ENCODE data around the gene ABL1. TPM values are rescaled to one million over a fixed set of nuclear protein-coding genes. Genes with fewer than 3 reads are reported as not detected.

Gene ABL1
- polyA plus RNA-seq, 1 of the 3 experiments (the other 2 are of a cell fraction): 24.6 TPM

DNA sequence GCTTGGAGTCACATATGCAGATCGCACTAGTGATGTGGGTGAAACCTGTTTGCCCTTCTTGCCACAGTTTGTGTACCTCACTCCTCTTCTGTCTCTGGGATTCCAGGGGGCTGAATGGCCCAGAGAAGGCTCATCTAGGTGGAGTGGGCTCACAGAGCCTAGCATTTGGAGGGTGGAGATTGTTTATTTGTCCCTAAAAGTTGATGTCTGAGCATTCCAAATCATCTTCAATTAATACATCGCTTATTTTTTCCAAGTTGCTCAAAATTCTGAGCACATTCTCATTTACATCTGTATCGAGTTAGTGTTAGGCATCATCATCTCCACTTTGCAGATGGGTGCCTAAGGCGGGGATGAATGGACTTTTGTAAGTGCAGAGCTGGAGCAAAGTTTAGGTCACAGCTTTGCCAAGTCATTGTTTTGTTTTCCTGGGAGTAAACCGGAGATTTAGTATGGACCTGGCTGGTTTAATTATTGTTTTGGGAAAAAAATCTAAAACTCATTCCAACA, 2.0 kb downstream of the ABL1 start:
- Histone ChIP-seq H3K9ac (peak overlapping the region; percentile 94), H3K27me3 (ENCODE audit: insufficient read depth) (no peaks in the 10 kb centered on the region), H3F3A (replicated peaks; ENCODE audit: insufficient read depth) (peaks cover 21% of the 10 kb centered on the region), H3K4me2 (peak overlapping the region; percentile 79), H3K4me3 (ENCODE audit: low read depth in 2 of 2, low read length in 1 of 2) (peak overlapping the region; percentile 73 to 77), H3K9me3 (no peaks in the 10 kb centered on the region), H3K27ac (ENCODE audit: low read depth in 2 of 2, low read length in 1 of 2) (peak overlapping the region; percentile 84 to 85), H4K20me1 (ENCODE audit: insufficient read depth) (peaks cover 47% of the 10 kb centered on the region), H3K36me3 (replicated peaks in 1 of 2; ENCODE audit: control insufficient read depth in 1 of 2, insufficient read depth in 2 of 2, low read length in 1 of 2) (peaks cover 0 to 12% of the 10 kb centered on the region in 2 experiments), H2AFZ (ENCODE audit: low read depth) (no peak overlapping the region), H3K4me1 (ENCODE audit: control insufficient read depth in 1 of 2, insufficient read depth in 2 of 2, low read depth in 1 of 2, low read length in 1 of 2) (peaks cover 41 to 43% of the 10 kb centered on the region in 2 experiments), H3K9me2 (no peaks in the 10 kb centered on the region), H3K79me2 (ENCODE audit: insufficient read depth) (peaks cover 88% of the 10 kb centered on the region)
- 8% methylated on average over 5 of the region's 5 CpGs for WGBS (ENCODE audit: low lambda C conversion rate)
- CTCF ChIA-PET: interaction anchor here (1.5 to 8.2 kb wide), 3 partner anchors 22 to 32 kb away, joined by 3 to 60 read pairs (median 4); no protein-coding TSS in a partner anchor
- DNase-seq: peak; percentile 38
- TF ChIP-seq TEAD4 (IDR thresholded peaks at IDR 0.05; ENCODE audit: borderline replicate concordance, insufficient read depth): no peak
- TF ChIP-seq, protein P1, sequence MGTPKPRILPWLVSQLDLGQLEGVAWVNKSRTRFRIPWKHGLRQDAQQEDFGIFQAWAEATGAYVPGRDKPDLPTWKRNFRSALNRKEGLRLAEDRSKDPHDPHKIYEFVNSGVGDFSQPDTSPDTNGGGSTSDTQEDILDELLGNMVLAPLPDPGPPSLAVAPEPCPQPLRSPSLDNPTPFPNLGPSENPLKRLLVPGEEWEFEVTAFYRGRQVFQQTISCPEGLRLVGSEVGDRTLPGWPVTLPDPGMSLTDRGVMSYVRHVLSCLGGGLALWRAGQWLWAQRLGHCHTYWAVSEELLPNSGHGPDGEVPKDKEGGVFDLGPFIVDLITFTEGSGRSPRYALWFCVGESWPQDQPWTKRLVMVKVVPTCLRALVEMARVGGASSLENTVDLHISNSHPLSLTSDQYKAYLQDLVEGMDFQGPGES (IDR thresholded peaks at IDR 0.05; ENCODE audit: low read depth, low read length): no peak
- no peak for TF ChIP-seq GABPA (IDR thresholded peaks at IDR 0.05; ENCODE audit: low read depth)
- no peak for TF ChIP-seq MEF2A (IDR thresholded peaks at IDR 0.05; ENCODE audit: borderline replicate concordance, low read depth)
- no peak for TF ChIP-seq RFX5 (IDR thresholded peaks at IDR 0.05; ENCODE audit: low read length)
- peak; percentile 77 for TF ChIP-seq TCF12 (IDR thresholded peaks at IDR 0.05)
- 0 out of 2 replicates have a peak, but pooled peaks have one; percentile 27 for TF ChIP-seq SIN3A (IDR thresholded peaks at IDR 0.05; ENCODE audit: borderline replicate concordance, low read depth, low read length)
- TF ChIP-seq SMC3 (IDR thresholded peaks at IDR 0.05; ENCODE audit: low read depth, low read length): no peak
- TF ChIP-seq, protein P2, sequence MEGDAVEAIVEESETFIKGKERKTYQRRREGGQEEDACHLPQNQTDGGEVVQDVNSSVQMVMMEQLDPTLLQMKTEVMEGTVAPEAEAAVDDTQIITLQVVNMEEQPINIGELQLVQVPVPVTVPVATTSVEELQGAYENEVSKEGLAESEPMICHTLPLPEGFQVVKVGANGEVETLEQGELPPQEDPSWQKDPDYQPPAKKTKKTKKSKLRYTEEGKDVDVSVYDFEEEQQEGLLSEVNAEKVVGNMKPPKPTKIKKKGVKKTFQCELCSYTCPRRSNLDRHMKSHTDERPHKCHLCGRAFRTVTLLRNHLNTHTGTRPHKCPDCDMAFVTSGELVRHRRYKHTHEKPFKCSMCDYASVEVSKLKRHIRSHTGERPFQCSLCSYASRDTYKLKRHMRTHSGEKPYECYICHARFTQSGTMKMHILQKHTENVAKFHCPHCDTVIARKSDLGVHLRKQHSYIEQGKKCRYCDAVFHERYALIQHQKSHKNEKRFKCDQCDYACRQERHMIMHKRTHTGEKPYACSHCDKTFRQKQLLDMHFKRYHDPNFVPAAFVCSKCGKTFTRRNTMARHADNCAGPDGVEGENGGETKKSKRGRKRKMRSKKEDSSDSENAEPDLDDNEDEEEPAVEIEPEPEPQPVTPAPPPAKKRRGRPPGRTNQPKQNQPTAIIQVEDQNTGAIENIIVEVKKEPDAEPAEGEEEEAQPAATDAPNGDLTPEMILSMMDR (IDR thresholded peaks at IDR 0.05): no peak
- TF ChIP-seq MAX (IDR thresholded peaks at IDR 0.05; ENCODE audit: low read depth): no peak
- 0 out of 2 replicates have a peak, but pooled peaks have one; percentile 34 for TF ChIP-seq RCOR1 (IDR thresholded peaks at IDR 0.05; ENCODE audit: low read length)
- TF ChIP-seq JUND (IDR thresholded peaks at IDR 0.05): no peak
- POLR2A ChIA-PET: no interaction called here

DNA sequence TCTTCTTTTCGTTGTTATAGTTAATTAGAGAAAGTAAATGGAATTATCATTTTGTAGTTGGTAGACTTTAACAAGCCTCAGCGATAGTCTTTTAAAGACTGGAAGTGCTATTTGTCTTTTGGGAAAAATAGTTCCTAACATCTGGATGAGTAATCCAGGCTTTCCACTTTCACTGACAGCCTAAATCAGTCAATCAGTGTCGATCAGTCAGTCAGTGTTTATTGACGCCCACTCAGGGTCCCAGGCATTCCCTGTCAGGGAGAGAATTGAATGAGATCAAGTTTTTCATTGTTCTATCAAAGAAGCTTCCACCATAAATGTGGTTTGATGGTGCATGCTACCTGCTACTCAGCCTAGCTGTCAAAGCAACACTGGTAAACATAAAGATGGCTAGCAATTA, 2.6 kb downstream of the ABL1 start:
- H3K9me2 ChIP-seq: no peaks in the 10 kb centered on the region
- no peak for DNase-seq
- H3K4me1 ChIP-seq (ENCODE audit: control insufficient read depth in 1 of 2, insufficient read depth in 2 of 2, low read depth in 1 of 2, low read length in 1 of 2): peaks cover 42 to 46% of the 10 kb centered on the region in 2 experiments
- H3K27ac ChIP-seq (ENCODE audit: low read depth in 2 of 2, low read length in 1 of 2): peak overlapping the region; percentile 84 to 85
- H3K79me2 ChIP-seq (ENCODE audit: insufficient read depth): peaks cover 88% of the 10 kb centered on the region
- peak overlapping the region; percentile 94; the same call in 1 of the 2 replicates for H3K9ac ChIP-seq
- peak overlapping the region; percentile 73 to 77; a peak in 3 of 4 replicates for H3K4me3 ChIP-seq (ENCODE audit: low read depth in 2 of 2, low read length in 1 of 2)
- no peak for TF ChIP-seq POLR2AphosphoS5 (IDR thresholded peaks at IDR 0.05; ENCODE audit: low read depth, low read length)
- TF ChIP-seq, protein P3, sequence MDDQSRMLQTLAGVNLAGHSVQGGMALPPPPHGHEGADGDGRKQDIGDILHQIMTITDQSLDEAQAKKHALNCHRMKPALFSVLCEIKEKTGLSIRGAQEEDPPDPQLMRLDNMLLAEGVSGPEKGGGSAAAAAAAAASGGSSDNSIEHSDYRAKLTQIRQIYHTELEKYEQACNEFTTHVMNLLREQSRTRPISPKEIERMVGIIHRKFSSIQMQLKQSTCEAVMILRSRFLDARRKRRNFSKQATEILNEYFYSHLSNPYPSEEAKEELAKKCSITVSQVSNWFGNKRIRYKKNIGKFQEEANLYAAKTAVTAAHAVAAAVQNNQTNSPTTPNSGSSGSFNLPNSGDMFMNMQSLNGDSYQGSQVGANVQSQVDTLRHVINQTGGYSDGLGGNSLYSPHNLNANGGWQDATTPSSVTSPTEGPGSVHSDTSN (IDR thresholded peaks at IDR 0.05): peak; percentile 65
- ChIA-PET CTCF (interaction anchor here (1.5 to 8.2 kb wide), 3 partner anchors 23 to 32 kb away, joined by 3 to 60 read pairs (median 4); no protein-coding TSS in a partner anchor), POLR2A (no interaction called here)
- no peaks in the 10 kb centered on the region for H3K27me3 ChIP-seq (ENCODE audit: insufficient read depth)
- H3K36me3 ChIP-seq (replicated peaks in 1 of 2; ENCODE audit: control insufficient read depth in 1 of 2, insufficient read depth in 2 of 2, low read length in 1 of 2): peaks cover 0 to 12% of the 10 kb centered on the region in 2 experiments
- H3K4me2 ChIP-seq: peak overlapping the region; percentile 79
- H2AFZ ChIP-seq (ENCODE audit: low read depth): no peak overlapping the region
- peaks cover 53% of the 10 kb centered on the region for H4K20me1 ChIP-seq (ENCODE audit: insufficient read depth)
- H3K9me3 ChIP-seq: no peaks in the 10 kb centered on the region
- WGBS (ENCODE audit: low lambda C conversion rate): 43% methylated on average over 4 of the region's 4 CpGs
- peaks cover 15% of the 10 kb centered on the region for H3F3A ChIP-seq (replicated peaks; ENCODE audit: insufficient read depth)

Data from SK-N-SH (cell line).